ENCODE data around the gene PARP6. TPM values are rescaled to one million over a fixed set of nuclear protein-coding genes. Genes with fewer than 3 reads are reported as not detected.

The PARP6 gene
- total RNA-seq, 1 experiment from 2014 or later, result 85.7 TPM

GRCh38 chr15:72217216-72217615 is 55.1 kb downstream of the PARP6 start:
- H3K27ac ChIP-seq (ENCODE audit: low read length), result no peak overlapping the region
- no peak for TF ChIP-seq TCF7L2 (IDR thresholded peaks at IDR 0.05; ENCODE audit: low read depth, low read length)
- TF ChIP-seq, protein P1, sequence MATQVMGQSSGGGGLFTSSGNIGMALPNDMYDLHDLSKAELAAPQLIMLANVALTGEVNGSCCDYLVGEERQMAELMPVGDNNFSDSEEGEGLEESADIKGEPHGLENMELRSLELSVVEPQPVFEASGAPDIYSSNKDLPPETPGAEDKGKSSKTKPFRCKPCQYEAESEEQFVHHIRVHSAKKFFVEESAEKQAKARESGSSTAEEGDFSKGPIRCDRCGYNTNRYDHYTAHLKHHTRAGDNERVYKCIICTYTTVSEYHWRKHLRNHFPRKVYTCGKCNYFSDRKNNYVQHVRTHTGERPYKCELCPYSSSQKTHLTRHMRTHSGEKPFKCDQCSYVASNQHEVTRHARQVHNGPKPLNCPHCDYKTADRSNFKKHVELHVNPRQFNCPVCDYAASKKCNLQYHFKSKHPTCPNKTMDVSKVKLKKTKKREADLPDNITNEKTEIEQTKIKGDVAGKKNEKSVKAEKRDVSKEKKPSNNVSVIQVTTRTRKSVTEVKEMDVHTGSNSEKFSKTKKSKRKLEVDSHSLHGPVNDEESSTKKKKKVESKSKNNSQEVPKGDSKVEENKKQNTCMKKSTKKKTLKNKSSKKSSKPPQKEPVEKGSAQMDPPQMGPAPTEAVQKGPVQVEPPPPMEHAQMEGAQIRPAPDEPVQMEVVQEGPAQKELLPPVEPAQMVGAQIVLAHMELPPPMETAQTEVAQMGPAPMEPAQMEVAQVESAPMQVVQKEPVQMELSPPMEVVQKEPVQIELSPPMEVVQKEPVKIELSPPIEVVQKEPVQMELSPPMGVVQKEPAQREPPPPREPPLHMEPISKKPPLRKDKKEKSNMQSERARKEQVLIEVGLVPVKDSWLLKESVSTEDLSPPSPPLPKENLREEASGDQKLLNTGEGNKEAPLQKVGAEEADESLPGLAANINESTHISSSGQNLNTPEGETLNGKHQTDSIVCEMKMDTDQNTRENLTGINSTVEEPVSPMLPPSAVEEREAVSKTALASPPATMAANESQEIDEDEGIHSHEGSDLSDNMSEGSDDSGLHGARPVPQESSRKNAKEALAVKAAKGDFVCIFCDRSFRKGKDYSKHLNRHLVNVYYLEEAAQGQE (IDR thresholded peaks at IDR 0.05; ENCODE audit: insufficient read depth in 1 of 2, low read depth in 2 of 2, low read length in 1 of 2), result no peak
- TF ChIP-seq SIN3A (IDR thresholded peaks at IDR 0.05; ENCODE audit: borderline replicate concordance, insufficient read depth, low read depth, low read length), result no peak
- TF ChIP-seq, protein P2, sequence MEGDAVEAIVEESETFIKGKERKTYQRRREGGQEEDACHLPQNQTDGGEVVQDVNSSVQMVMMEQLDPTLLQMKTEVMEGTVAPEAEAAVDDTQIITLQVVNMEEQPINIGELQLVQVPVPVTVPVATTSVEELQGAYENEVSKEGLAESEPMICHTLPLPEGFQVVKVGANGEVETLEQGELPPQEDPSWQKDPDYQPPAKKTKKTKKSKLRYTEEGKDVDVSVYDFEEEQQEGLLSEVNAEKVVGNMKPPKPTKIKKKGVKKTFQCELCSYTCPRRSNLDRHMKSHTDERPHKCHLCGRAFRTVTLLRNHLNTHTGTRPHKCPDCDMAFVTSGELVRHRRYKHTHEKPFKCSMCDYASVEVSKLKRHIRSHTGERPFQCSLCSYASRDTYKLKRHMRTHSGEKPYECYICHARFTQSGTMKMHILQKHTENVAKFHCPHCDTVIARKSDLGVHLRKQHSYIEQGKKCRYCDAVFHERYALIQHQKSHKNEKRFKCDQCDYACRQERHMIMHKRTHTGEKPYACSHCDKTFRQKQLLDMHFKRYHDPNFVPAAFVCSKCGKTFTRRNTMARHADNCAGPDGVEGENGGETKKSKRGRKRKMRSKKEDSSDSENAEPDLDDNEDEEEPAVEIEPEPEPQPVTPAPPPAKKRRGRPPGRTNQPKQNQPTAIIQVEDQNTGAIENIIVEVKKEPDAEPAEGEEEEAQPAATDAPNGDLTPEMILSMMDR (IDR thresholded peaks at IDR 0.05), result no peak
- TF ChIP-seq POLR2AphosphoS5 (IDR thresholded peaks at IDR 0.05; ENCODE audit: low read depth, low read length), result no peak
- H3K9me3 ChIP-seq (ENCODE audit: control insufficient read depth, insufficient read depth, low read depth, low read length), result no peaks in the 10 kb centered on the region
- in situ Hi-C loops (cut with HindIII; ENCODE audit: low pct_unique_long_range_greater_than_20kb, low sequenced_read_pairs) (no loop called here), intact Hi-C loops (cut with micrococcal nuclease; ENCODE audit: unreplicated experiment) (no loop called here)
- H3K4me1 ChIP-seq (ENCODE audit: control insufficient read depth, insufficient read depth, low read length), result peaks cover 12% of the 10 kb centered on the region
- H3K36me3 ChIP-seq (ENCODE audit: control insufficient read depth, insufficient read depth, low read length), result peaks cover 62% of the 10 kb centered on the region
- H3K27me3 ChIP-seq (ENCODE audit: control insufficient read depth, insufficient read depth, low read length), result no peaks in the 10 kb centered on the region
- POLR2A ChIA-PET, result no interaction called here
- DNase-seq (ENCODE audit: low read depth, low spot score), result no peak
- CTCF ChIA-PET, result no interaction called here
- no peak overlapping the region for H3K4me3 ChIP-seq (ENCODE audit: low read depth in 2 of 2, low read length in 2 of 2)
- BruUV-seq (replicated peaks), result no TSS peak
- ATAC-seq, result no peak

GRCh38 chr15:72216079-72216478 is 56.3 kb downstream of the PARP6 start:
- peaks cover 67% of the 10 kb centered on the region for H3K36me3 ChIP-seq (ENCODE audit: control insufficient read depth, insufficient read depth, low read length)
- no peak overlapping the region for H3K4me3 ChIP-seq (ENCODE audit: low read depth in 2 of 2, low read length in 2 of 2)
- TF ChIP-seq POLR2AphosphoS5 (IDR thresholded peaks at IDR 0.05; ENCODE audit: low read depth, low read length) (no peak), SIN3A (IDR thresholded peaks at IDR 0.05; ENCODE audit: borderline replicate concordance, insufficient read depth, low read depth, low read length) (no peak), TCF7L2 (IDR thresholded peaks at IDR 0.05; ENCODE audit: low read depth, low read length) (no peak)
- TF ChIP-seq, protein P2 (IDR thresholded peaks at IDR 0.05), result no peak
- TF ChIP-seq, protein P1 (IDR thresholded peaks at IDR 0.05; ENCODE audit: insufficient read depth in 1 of 2, low read depth in 2 of 2, low read length in 1 of 2), result no peak
- H3K9me3 ChIP-seq (ENCODE audit: control insufficient read depth, insufficient read depth, low read depth, low read length), result no peaks in the 10 kb centered on the region
- DNase-seq (ENCODE audit: low read depth, low spot score) (no peak), ATAC-seq (no peak)
- in situ Hi-C loops (cut with HindIII; ENCODE audit: low pct_unique_long_range_greater_than_20kb, low sequenced_read_pairs), result no loop called here
- POLR2A ChIA-PET, result no interaction called here
- H3K27me3 ChIP-seq (ENCODE audit: control insufficient read depth, insufficient read depth, low read length), result no peaks in the 10 kb centered on the region
- CTCF ChIA-PET, result no interaction called here
- 0 out of 2 replicates have a peak, but pooled peaks cover under 1% of the 10 kb centered on the region for H3K4me1 ChIP-seq (ENCODE audit: control insufficient read depth, insufficient read depth, low read length)
- intact Hi-C loops (cut with micrococcal nuclease; ENCODE audit: unreplicated experiment), result no loop called here
- H3K27ac ChIP-seq (ENCODE audit: low read length), result no peak overlapping the region
- BruUV-seq (replicated peaks), result TSS peak; percentile 19
